HepG2 (cell line): ENCODE data around the gene ANKHD1.

Experiments
- CTCF ChIP-seq: sonication (generic); formaldehyde crosslinking; IDR thresholded peaks from 2 replicates; pipeline ENCODE4 v1.5.0; 2020; ENCODE audit warnings: mild to moderate bottlenecking, missing genetic modification reagents, moderate library complexity
- REST ChIP-seq, 2 experiments: IDR thresholded peaks; 2 replicates each; pipeline ENCODE4 v1.6.1; 2011 to 2012; ENCODE audit warnings: low read length in 2 of 2, borderline replicate concordance in 1 of 2, low read depth in 1 of 2, mild to moderate bottlenecking in 1 of 2, moderate library complexity in 1 of 2
- SP4 ChIP-seq: sonication (generic); formaldehyde crosslinking; IDR thresholded peaks from 2 replicates; pipeline ENCODE4 v1.8.1; 2023; ENCODE audit warnings: mild to moderate bottlenecking, missing genetic modification reagents
- SRF ChIP-seq: IDR thresholded peaks from 2 replicates; pipeline ENCODE4 v1.6.1; 2011; ENCODE audit warnings: mild to moderate bottlenecking, low read depth, low read length, moderate library complexity
- TBP ChIP-seq: sonication (generic); formaldehyde crosslinking; IDR thresholded peaks from 2 replicates; pipeline ENCODE4 v1.5.0; 2020; ENCODE audit warnings: missing genetic modification reagents
- TCF7 ChIP-seq: sonication (generic); IDR thresholded peaks from 2 replicates; pipeline ENCODE4 v1.6.1; 2016; ENCODE audit warnings: antibody characterized with exemption, low read depth
- TGIF2 ChIP-seq: IDR thresholded peaks from 2 replicates; pipeline ENCODE4 v1.6.1; 2016; ENCODE audit warnings: control low read depth, missing compliant biosample characterization
- ZNF407 ChIP-seq: sonication (generic); formaldehyde crosslinking; IDR thresholded peaks from one replicate; pipeline ENCODE4 v1.5.1; 2020; ENCODE audit warnings: mild to moderate bottlenecking, missing genetic modification reagents; ENCODE audit errors: not compliant biosample characterization

GRCh38 chr5:140366589-140367255 lies 34.9 kb upstream of the ANKHD1 start:
- no peak for TF ChIP-seq TCF7
- no peak for TF ChIP-seq REST (IDR thresholded peaks at IDR 0.05; ENCODE audit: borderline replicate concordance in 1 of 2, low read depth in 1 of 2, low read length in 2 of 2)
- no peak for TF ChIP-seq ZNF407 (CRISPR knock-in tag)
- TF ChIP-seq CTCF, result no peak
- no peak for TF ChIP-seq TBP (CRISPR knock-in tag)
- no peak for TF ChIP-seq SP4 (CRISPR knock-in tag)
- no peak for TF ChIP-seq SRF
- TF ChIP-seq TGIF2 (CRISPR knock-in tag), result no peak
